ENCODE results near the gene CFAP90. TPM values are rescaled to one million over a fixed set of nuclear protein-coding genes. Genes with fewer than 3 reads are reported as not detected.
A peak's percentile ranks its signal among the peaks of the same experiment; 100 is the strongest.

CFAP90 gene
- total RNA-seq, 1 donor from 2014 or later, result 10.7 TPM

DNA sequence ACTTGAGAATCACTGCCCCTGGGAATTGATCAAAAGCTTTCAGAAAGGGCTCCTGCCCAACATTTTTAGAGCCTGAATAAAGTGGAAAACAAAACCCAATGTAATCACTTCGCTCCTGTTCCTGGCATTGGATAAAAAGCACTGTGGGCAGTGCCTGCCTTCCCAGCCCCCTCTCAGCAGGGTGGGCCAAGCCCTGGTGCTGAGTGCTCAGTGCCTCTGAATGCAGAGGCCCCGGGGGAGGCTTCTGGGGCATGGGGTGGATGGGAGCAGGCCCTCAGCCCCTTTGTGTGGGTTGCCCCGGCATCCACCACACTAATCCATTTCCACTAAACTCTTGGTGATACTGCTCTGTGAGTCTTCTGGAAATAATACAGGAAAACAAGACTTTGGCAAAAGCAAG, 55.6 kb downstream of the CFAP90 start:
- no peaks in the 10 kb centered on the region for H3K36me3 ChIP-seq
- TF ChIP-seq, protein P1, sequence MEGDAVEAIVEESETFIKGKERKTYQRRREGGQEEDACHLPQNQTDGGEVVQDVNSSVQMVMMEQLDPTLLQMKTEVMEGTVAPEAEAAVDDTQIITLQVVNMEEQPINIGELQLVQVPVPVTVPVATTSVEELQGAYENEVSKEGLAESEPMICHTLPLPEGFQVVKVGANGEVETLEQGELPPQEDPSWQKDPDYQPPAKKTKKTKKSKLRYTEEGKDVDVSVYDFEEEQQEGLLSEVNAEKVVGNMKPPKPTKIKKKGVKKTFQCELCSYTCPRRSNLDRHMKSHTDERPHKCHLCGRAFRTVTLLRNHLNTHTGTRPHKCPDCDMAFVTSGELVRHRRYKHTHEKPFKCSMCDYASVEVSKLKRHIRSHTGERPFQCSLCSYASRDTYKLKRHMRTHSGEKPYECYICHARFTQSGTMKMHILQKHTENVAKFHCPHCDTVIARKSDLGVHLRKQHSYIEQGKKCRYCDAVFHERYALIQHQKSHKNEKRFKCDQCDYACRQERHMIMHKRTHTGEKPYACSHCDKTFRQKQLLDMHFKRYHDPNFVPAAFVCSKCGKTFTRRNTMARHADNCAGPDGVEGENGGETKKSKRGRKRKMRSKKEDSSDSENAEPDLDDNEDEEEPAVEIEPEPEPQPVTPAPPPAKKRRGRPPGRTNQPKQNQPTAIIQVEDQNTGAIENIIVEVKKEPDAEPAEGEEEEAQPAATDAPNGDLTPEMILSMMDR (IDR thresholded peaks at IDR 0.05), result no peak
- no peak overlapping the region for H3K27ac ChIP-seq
- intact Hi-C loops (cut with DNase I), result no loop called here
- ATAC-seq, result no peak
- H3K4me3 ChIP-seq, result no peak overlapping the region
- H3K4me1 ChIP-seq, result no peaks in the 10 kb centered on the region
- H3K9me3 ChIP-seq, result no peaks in the 10 kb centered on the region
- no peaks in the 10 kb centered on the region for H3K27me3 ChIP-seq (ENCODE audit: low read depth)
- DNase-seq, result no peak

DNA sequence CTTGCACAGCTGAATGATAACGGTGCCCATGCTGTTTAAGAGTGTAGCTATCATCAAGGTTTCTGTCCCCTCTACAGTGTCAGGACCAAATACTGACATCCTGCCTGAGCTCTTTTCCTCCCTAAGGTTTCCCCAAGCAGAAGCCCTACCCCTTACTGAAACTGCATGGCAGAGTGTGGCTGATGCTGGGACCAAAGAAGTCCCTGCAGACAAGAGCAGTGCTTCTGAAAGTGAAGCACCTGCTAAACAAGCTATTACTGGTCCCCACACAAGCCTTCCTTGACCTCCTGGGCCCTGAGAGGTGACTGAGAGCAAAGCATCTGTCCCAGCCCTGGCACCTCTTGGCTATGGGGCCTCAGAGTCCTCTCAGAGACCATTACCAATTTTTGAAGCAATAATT, 56.1 kb downstream of the CFAP90 start:
- Histone ChIP-seq H3K36me3 (no peaks in the 10 kb centered on the region), H3K27me3 (ENCODE audit: low read depth) (no peaks in the 10 kb centered on the region), H3K4me3 (no peak overlapping the region), H3K4me1 (no peaks in the 10 kb centered on the region), H3K9me3 (no peaks in the 10 kb centered on the region), H3K27ac (no peak overlapping the region)
- ATAC-seq (no peak), DNase-seq (no peak)
- TF ChIP-seq, protein P1 (IDR thresholded peaks at IDR 0.05), result no peak
- intact Hi-C loops (cut with DNase I), result no loop called here

DNA sequence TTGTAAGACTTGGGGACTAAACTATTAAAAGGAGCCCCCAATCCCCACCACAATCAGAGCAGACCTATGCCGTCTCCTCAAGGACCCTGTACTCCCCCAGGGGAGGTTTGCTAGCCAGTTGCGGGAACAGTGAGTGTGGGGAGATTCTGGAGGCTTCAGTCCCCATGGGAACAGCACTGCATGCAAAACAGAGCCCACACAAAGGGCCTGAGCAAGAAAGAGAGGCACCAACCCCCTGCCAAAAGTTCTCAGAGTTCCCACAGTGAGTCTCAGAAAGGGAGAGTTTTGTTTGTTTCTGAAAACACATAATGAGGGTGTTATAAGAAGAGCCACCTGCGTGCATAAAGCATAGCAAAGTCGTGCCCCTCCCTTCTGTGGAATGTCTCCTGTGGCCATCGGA, 56.6 kb downstream of the CFAP90 start:
- Histone ChIP-seq H3K9me3 (no peaks in the 10 kb centered on the region), H3K4me1 (no peaks in the 10 kb centered on the region), H3K4me3 (no peak overlapping the region), H3K27ac (no peak overlapping the region), H3K27me3 (ENCODE audit: low read depth) (no peaks in the 10 kb centered on the region), H3K36me3 (no peaks in the 10 kb centered on the region)
- TF ChIP-seq, protein P1 (IDR thresholded peaks at IDR 0.05), result no peak
- intact Hi-C loops (cut with DNase I), result no loop called here
- DNase-seq (no peak), ATAC-seq (peak in 1 of 2 donors; percentile 28)

DNA sequence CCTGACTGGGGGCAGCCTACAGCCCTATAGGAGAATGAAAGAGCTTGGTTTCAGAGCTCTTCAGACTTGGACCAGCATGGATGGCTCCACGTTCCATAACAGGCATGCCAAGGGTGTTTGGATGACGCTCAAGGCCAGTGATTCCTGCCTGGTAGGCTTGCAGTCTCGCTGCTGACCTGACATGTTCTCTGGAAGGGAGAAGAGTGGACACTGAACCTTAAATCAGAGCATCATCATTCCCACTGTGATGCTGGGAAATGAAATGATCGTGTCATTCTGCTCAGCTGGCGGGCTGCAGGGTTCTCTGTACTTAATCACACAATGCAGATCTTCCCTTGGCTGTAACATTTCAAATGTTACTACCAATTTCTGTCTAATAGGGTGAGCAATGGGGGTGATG, 57.0 kb downstream of the CFAP90 start:
- Histone ChIP-seq H3K4me3 (no peak overlapping the region), H3K4me1 (no peaks in the 10 kb centered on the region), H3K36me3 (no peaks in the 10 kb centered on the region), H3K9me3 (no peaks in the 10 kb centered on the region), H3K27me3 (ENCODE audit: low read depth) (no peaks in the 10 kb centered on the region), H3K27ac (no peak overlapping the region)
- no peak for DNase-seq
- TF ChIP-seq, protein P1 (IDR thresholded peaks at IDR 0.05), result no peak
- intact Hi-C loops (cut with DNase I), result no loop called here
- no peak for ATAC-seq

DNA sequence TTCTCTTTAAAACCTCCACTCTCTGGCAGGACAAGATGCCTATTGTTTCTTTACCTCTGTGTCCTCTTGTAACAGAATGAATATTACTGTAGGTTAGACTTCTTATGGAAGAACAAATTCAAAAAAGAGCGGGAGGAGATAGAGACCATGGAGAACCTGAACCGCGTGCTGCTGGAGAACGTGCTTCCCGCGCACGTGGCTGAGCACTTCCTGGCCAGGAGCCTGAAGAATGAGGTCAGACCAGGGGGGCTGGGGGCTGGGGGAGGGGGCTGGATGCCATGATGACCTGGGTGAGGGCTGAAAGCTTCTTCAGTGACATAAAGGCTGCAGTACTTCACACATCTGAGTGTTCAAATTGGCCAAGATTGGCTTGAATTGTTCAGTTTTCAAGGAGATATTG, 61.4 kb downstream of the CFAP90 start:
- intact Hi-C loops (cut with DNase I), result no loop called here
- Histone ChIP-seq H3K27me3 (ENCODE audit: low read depth) (no peaks in the 10 kb centered on the region), H3K9me3 (no peaks in the 10 kb centered on the region), H3K4me1 (no peaks in the 10 kb centered on the region), H3K4me3 (no peak overlapping the region), H3K36me3 (no peaks in the 10 kb centered on the region), H3K27ac (no peak overlapping the region)
- TF ChIP-seq, protein P1 (IDR thresholded peaks at IDR 0.05), result no peak
- ATAC-seq, result no peak
- no peak for DNase-seq

DNA sequence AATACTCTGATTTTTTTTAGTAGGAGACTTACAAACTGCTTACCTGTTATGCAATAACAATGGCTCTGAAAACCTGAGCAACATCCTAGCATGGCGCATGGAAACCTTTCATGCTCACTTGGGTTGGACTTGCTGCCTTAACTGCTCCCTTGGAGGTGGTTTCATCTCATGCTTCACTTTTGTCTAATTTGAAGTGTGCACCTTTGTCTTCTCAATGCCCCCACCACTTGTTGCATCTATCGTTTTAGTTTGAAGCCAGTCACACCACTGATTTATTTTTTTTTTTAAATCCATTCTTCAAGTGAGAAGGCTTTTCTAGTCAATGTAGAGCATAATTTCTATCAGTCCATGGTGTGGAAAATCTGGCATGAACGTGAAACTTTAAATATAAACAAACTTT, 63.2 kb downstream of the CFAP90 start:
- Histone ChIP-seq H3K27me3 (ENCODE audit: low read depth) (no peaks in the 10 kb centered on the region), H3K27ac (no peak overlapping the region), H3K9me3 (no peaks in the 10 kb centered on the region), H3K4me1 (no peaks in the 10 kb centered on the region), H3K4me3 (no peak overlapping the region), H3K36me3 (no peaks in the 10 kb centered on the region)
- ATAC-seq (no peak), DNase-seq (no peak)
- TF ChIP-seq, protein P1 (IDR thresholded peaks at IDR 0.05), result no peak
- intact Hi-C loops (cut with DNase I), result no loop called here

Data from lower lobe of right lung (tissue), 2 donors.